Keratinocyte (primary cell): ENCODE measurements around the gene SLC35B2. TPM values are rescaled to one million over a fixed set of nuclear protein-coding genes. Genes with fewer than 3 reads are reported as not detected.

Source experiments
- DNase-seq: peaks from one replicate; pipeline ENCODE4 v3.0.0-alpha.2; 2011; ENCODE audit warnings: low read depth, missing footprints, low spot score
- FAIRE-seq: peaks from 2 replicates; lab custom pipeline; 2011; peaks lifted over from hg19 to GRCh38; lab: Jason Lieb, UNC
- H2AFZ ChIP-seq: 2 replicates; pipeline ENCODE4 v1.6.0; 2012; ENCODE audit warnings: low read length, control low read depth, inconsistent platforms; ENCODE audit not compliant: control insufficient read depth
- H3K27ac ChIP-seq: 2 replicates; pipeline ENCODE4 v1.5.1; 2011; ENCODE audit warnings: low read length; ENCODE audit not compliant: control insufficient read depth, insufficient read depth
- H3K27me3 ChIP-seq: 3 replicates; pipeline ENCODE4 v1.6.0; 2011; ENCODE audit warnings: low read length; ENCODE audit not compliant: control insufficient read depth, insufficient read depth; ENCODE audit errors: extremely low read depth
- H3K36me3 ChIP-seq, 2 experiments: 2 replicates in 1 of 2; 3 replicates in 1 of 2; pipeline ENCODE4 v1.5.1; 2011; ENCODE audit warnings: low read length in 2 of 2, mild to moderate bottlenecking in 1 of 2; ENCODE audit not compliant: control insufficient read depth in 2 of 2, insufficient read depth in 2 of 2; ENCODE audit errors: extremely low read depth in 1 of 2
- H3K4me1 ChIP-seq: 3 replicates; pipeline ENCODE4 v1.5.1; 2011; ENCODE audit warnings: low read length; ENCODE audit not compliant: control insufficient read depth, insufficient read depth; ENCODE audit errors: extremely low read depth
- H3K4me2 ChIP-seq: 3 replicates; pipeline ENCODE4 v1.6.0; 2011; ENCODE audit warnings: low read depth, low read length; ENCODE audit not compliant: control insufficient read depth, insufficient read depth; ENCODE audit errors: extremely low read depth
- H3K4me3 ChIP-seq, 3 experiments: fragments of 200-600 bp in 1 of 3; sonication (generic) in 1 of 3; 2 replicates in 2 of 3; 3 replicates in 1 of 3; pipeline ENCODE4 v1.5.1; 2011 to 2016; ENCODE audit warnings: low read length in 3 of 3, mild to moderate bottlenecking in 3 of 3, control low read depth in 2 of 3, inconsistent platforms in 1 of 3, low read depth in 1 of 3, mixed read lengths in 1 of 3, mixed run types in 1 of 3, moderate library complexity in 1 of 3; ENCODE audit not compliant: control insufficient read depth in 2 of 3, insufficient read depth in 2 of 3; ENCODE audit errors: extremely low read depth in 1 of 3
- H3K79me2 ChIP-seq: 2 replicates; pipeline ENCODE4 v1.6.0; 2012; ENCODE audit warnings: low read length; ENCODE audit not compliant: control insufficient read depth, insufficient read depth
- H3K9ac ChIP-seq: 3 replicates; pipeline ENCODE4 v1.6.0; 2011; ENCODE audit warnings: low read length; ENCODE audit not compliant: control insufficient read depth, insufficient read depth; ENCODE audit errors: extremely low read depth
- H3K9me1 ChIP-seq: 3 replicates; pipeline ENCODE4 v1.6.0; 2011; ENCODE audit warnings: low read length; ENCODE audit not compliant: control insufficient read depth, insufficient read depth; ENCODE audit errors: extremely low read depth
- H3K9me3 ChIP-seq: 2 replicates; pipeline ENCODE4 v1.5.1; 2012; ENCODE audit warnings: low read depth, low read length; ENCODE audit not compliant: control insufficient read depth
- H4K20me1 ChIP-seq: 3 replicates; pipeline ENCODE4 v1.6.0; 2011; ENCODE audit warnings: low read length; ENCODE audit not compliant: control insufficient read depth, insufficient read depth; ENCODE audit errors: extremely low read depth
- EZH2 ChIP-seq: IDR thresholded peaks from one replicate; pipeline ENCODE4 v1.6.1; 2012; ENCODE audit warnings: inconsistent platforms, mild to moderate bottlenecking, low read length, moderate library complexity
- dilution Hi-C: fragments of 300-500 bp; cut with MboI; formaldehyde crosslinking; loops from one replicate; pipeline ENCODE4 v1.7.0; 2020; ENCODE audit warnings: low sequenced_read_pairs; ENCODE audit not compliant: extremely low pct_ligation_motif_present
- polyA plus RNA-seq, 5 experiments: library from polyadenylated mRNA; depleted of rRNA in 3 of 5; stranded (reverse) in 3 of 5; stranded (forward) in 1 of 5; unstranded in 1 of 5; fragments of >200 nt; gene quantifications; 1 replicate in 1 of 5; 2 replicates in 3 of 5; 3 replicates in 1 of 5; pipeline versions ENCODE4 v1.2.1 to v1.2.3, GENCODE V29; 2011 to 2012; ENCODE audit warnings: missing spikeins in 2 of 5, low read depth in 1 of 5, low replicate concordance in 1 of 5
- TF ChIP-seq, protein P1 (sequence below), 3 experiments: IDR thresholded peaks in 1 of 3; conservative IDR thresholded peaks in 1 of 3; optimal IDR thresholded peaks in 1 of 3; 2 replicates in 2 of 3; 3 replicates in 1 of 3; pipeline versions ENCODE3 to v1.5.1; 2011; ENCODE audit warnings: low read length in 3 of 3, mild to moderate bottlenecking in 3 of 3, moderate library complexity in 2 of 3, control low read depth in 1 of 3, inconsistent platforms in 1 of 3; ENCODE audit not compliant: insufficient read depth in 2 of 3; ENCODE audit errors: extremely low read depth in 1 of 3

SLC35B2 gene
- polyA plus RNA-seq, 1 donor (not counting 4 experiments of a cell fraction or from before 2014, with no cell fraction given) = 69.9 TPM

DNA sequence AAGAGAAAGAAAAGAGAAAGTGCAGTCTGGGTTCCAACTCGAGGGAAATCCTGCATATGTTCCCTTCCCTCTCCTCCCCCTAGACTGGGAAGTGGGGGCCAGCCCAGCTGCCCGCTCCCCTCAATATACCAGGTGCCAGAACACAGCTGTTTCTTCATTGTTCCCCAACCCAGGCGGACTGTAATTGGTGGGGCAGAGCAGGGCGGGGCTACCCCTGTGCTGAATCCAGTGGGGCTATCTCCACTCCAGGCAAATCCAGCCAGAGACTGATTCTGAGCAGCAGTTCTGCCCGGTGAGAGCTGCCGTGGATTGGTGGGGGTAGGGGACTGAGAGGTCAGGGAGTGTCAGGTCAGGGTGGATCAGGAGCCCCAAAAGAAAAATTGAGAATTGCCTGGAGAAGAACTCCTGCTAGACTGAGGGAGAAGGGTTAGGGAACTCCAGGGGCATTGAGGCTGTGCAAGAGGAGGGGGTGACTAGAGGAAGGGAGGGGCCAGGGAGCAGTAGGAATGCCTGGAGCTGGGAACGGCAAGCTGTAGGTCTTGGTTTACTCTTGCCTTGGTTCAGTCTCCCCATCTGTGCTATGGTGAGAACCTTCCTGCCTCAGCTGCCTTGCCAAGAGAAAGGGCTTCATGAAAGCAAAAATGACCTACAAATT, 40.5 kb downstream of the SLC35B2 start, which contains the start of gene MYMX:
TSS of gene MYMX (plus strand) at position 250 of the 655 bp plus-strand sequence. CDS start 546 bp downstream, outside the sequence.
- no peak for DNase-seq
- no peak within 1 kb of the TSS for H3K4me3 ChIP-seq
- H3K4me2 ChIP-seq = no peak within 1 kb of the TSS
- TF ChIP-seq, protein P1, sequence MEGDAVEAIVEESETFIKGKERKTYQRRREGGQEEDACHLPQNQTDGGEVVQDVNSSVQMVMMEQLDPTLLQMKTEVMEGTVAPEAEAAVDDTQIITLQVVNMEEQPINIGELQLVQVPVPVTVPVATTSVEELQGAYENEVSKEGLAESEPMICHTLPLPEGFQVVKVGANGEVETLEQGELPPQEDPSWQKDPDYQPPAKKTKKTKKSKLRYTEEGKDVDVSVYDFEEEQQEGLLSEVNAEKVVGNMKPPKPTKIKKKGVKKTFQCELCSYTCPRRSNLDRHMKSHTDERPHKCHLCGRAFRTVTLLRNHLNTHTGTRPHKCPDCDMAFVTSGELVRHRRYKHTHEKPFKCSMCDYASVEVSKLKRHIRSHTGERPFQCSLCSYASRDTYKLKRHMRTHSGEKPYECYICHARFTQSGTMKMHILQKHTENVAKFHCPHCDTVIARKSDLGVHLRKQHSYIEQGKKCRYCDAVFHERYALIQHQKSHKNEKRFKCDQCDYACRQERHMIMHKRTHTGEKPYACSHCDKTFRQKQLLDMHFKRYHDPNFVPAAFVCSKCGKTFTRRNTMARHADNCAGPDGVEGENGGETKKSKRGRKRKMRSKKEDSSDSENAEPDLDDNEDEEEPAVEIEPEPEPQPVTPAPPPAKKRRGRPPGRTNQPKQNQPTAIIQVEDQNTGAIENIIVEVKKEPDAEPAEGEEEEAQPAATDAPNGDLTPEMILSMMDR (optimal IDR thresholded peaks at IDR 0.05 in 1 of 3, IDR thresholded peaks at IDR 0.05 in 1 of 3, conservative IDR thresholded peaks at IDR 0.05 in 1 of 3; ENCODE audit: extremely low read depth in 1 of 3, insufficient read depth in 2 of 3, low read length in 3 of 3) = no peak
- no peak for TF ChIP-seq EZH2
- H3K9ac ChIP-seq = no peak within 1 kb of the TSS
- H3K36me3 ChIP-seq = no peaks in the 10 kb centered on the region
- no peaks in the 10 kb centered on the region for H3K27me3 ChIP-seq
- no peaks in the 10 kb centered on the region for H3K9me3 ChIP-seq
- no peaks in the 10 kb centered on the region for H3K79me2 ChIP-seq
- peaks cover 20% of the 10 kb centered on the region for H3K4me1 ChIP-seq
- dilution Hi-C loops = no loop called here
- peak within 1 kb of the TSS; percentile 65 for H2AFZ ChIP-seq
- H3K27ac ChIP-seq = no peak within 1 kb of the TSS
- no peak for FAIRE-seq
- H3K9me1 ChIP-seq = no peaks in the 10 kb centered on the region
- no peaks in the 10 kb centered on the region for H4K20me1 ChIP-seq

DNA sequence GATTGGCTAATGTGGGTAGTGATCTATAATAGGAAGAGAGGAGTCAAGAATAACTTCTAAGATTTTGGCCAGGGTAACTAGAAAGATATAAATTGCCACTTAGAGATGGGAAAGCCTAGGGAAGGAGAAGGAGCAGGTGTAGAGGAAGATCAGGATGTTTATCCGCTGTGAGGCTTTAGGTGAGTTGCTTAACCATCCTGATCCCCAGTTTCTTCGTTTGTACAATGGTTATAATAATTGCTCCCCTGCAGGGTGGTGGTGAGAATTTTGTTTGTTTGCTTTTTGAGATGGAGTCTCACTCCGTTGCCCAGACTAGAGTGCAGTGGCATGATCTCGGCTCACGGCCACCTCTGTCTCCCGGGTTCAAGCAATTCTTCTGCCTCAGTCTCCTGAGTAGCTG, 43.0 kb downstream of the SLC35B2 start:
- peaks cover 12% of the 10 kb centered on the region for H3K4me1 ChIP-seq
- H3K9ac ChIP-seq = no peak overlapping the region
- H3K27ac ChIP-seq = no peak overlapping the region
- H3K4me2 ChIP-seq = no peak overlapping the region
- no peaks in the 10 kb centered on the region for H3K9me3 ChIP-seq
- DNase-seq (no peak), FAIRE-seq (no peak)
- no peak for TF ChIP-seq EZH2
- TF ChIP-seq, protein P1 (optimal IDR thresholded peaks at IDR 0.05 in 1 of 3, IDR thresholded peaks at IDR 0.05 in 1 of 3, conservative IDR thresholded peaks at IDR 0.05 in 1 of 3; ENCODE audit: extremely low read depth in 1 of 3, insufficient read depth in 2 of 3, low read length in 3 of 3) = no peak
- no peaks in the 10 kb centered on the region for H3K27me3 ChIP-seq
- H3K79me2 ChIP-seq = no peaks in the 10 kb centered on the region
- no peak overlapping the region for H3K4me3 ChIP-seq
- no peaks in the 10 kb centered on the region for H3K9me1 ChIP-seq
- no peaks in the 10 kb centered on the region for H4K20me1 ChIP-seq
- dilution Hi-C loops = no loop called here
- no peaks in the 10 kb centered on the region for H3K36me3 ChIP-seq
- H2AFZ ChIP-seq = no peak overlapping the region
